Subcutaneous abdominal adipose tissue (tissue), 5 donors: Measurements from ENCODE around the gene PSMG4.

Experiments
- H3K27ac ChIP-seq: one replicate; pipeline ENCODE4 v1.7.0; 2013; ENCODE audit warnings: low read depth, mild to moderate bottlenecking, inconsistent platforms, low read length, moderate library complexity
- H3K27me3 ChIP-seq, 5 donors: one replicate each; pipeline ENCODE4 v1.7.0; 2013; ENCODE audit warnings: low read length in 5 of 5, inconsistent platforms in 1 of 5; ENCODE audit not compliant: control insufficient read depth in 5 of 5, insufficient read depth in 4 of 5
- H3K36me3 ChIP-seq, 5 donors: one replicate each; pipeline ENCODE4 v1.7.0; 2013; ENCODE audit warnings: low read length in 5 of 5; ENCODE audit not compliant: control insufficient read depth in 5 of 5, insufficient read depth in 5 of 5
- H3K4me1 ChIP-seq, 5 donors: one replicate each; pipeline ENCODE4 v1.7.0; 2013; ENCODE audit warnings: low read length in 5 of 5, mild to moderate bottlenecking in 3 of 5, moderate library complexity in 1 of 5; ENCODE audit not compliant: control insufficient read depth in 5 of 5, insufficient read depth in 5 of 5
- H3K4me3 ChIP-seq, 5 donors: one replicate each; pipeline ENCODE4 v1.7.0; 2013; ENCODE audit warnings: low read length in 5 of 5, low read depth in 1 of 5
- H3K9ac ChIP-seq, 5 donors: one replicate each; pipeline ENCODE4 v1.7.0; 2013; ENCODE audit warnings: low read length in 5 of 5, mild to moderate bottlenecking in 4 of 5, moderate library complexity in 3 of 5
- H3K9me3 ChIP-seq, 5 donors: one replicate each; pipeline ENCODE4 v1.7.0; 2013; ENCODE audit warnings: low read length in 5 of 5; ENCODE audit not compliant: control insufficient read depth in 5 of 5
- donor health status: healthy.
- donor health status: healthy.
- donor health status: healthy.
- donor health status: healthy.
- donor health status: healthy.

Gene PSMG4

GRCh38 chr6:3311826-3312225 lies 53.1 kb downstream of the PSMG4 start:
- no peak overlapping the region for H3K9ac ChIP-seq
- H3K4me1 ChIP-seq = peaks cover 0 to 9% (median 0%) of the 10 kb centered on the region in 5 donors
- H3K9me3 ChIP-seq = no peaks in the 10 kb centered on the region
- no peaks in the 10 kb centered on the region for H3K27me3 ChIP-seq
- no peak overlapping the region for H3K27ac ChIP-seq
- no peak overlapping the region for H3K4me3 ChIP-seq
- H3K36me3 ChIP-seq = peaks cover 0 to 16% (median 7%) of the 10 kb centered on the region in 5 donors

- peaks cover 0 to 15% (median 0%) of the 10 kb centered on the region in 5 donors for H3K36me3 ChIP-seq
- no peak overlapping the region for H3K4me3 ChIP-seq
- peaks cover 0 to 9% (median under 1%) of the 10 kb centered on the region in 5 donors for H3K4me1 ChIP-seq
- no peak overlapping the region for H3K9ac ChIP-seq
- H3K27ac ChIP-seq = no peak overlapping the region
- no peaks in the 10 kb centered on the region for H3K9me3 ChIP-seq
- H3K27me3 ChIP-seq = no peaks in the 10 kb centered on the region
Measured at GRCh38 chr6:3312604-3313231, 54.0 kb downstream of the PSMG4 start.

GRCh38 chr6:3314176-3314575 lies 55.4 kb downstream of the PSMG4 start:
- H3K4me3 ChIP-seq = no peak overlapping the region
- H3K27me3 ChIP-seq = no peaks in the 10 kb centered on the region
- peaks cover 0 to 15% (median 0%) of the 10 kb centered on the region in 5 donors for H3K36me3 ChIP-seq
- no peaks in the 10 kb centered on the region for H3K9me3 ChIP-seq
- no peak overlapping the region for H3K9ac ChIP-seq
- H3K4me1 ChIP-seq = peaks cover 0 to 16% (median 3%) of the 10 kb centered on the region in 5 donors
- H3K27ac ChIP-seq = no peak overlapping the region

GRCh38 chr6:3314621-3315467 lies 56.1 kb downstream of the PSMG4 start:
- Histone ChIP-seq H3K36me3 (peaks cover 0 to 17% (median 4%) of the 10 kb centered on the region in 5 donors), H3K4me1 (peaks cover 0 to 16% (median 3%) of the 10 kb centered on the region in 5 donors), H3K9ac (no peak overlapping the region), H3K4me3 (no peak overlapping the region), H3K27ac (no peak overlapping the region), H3K9me3 (no peaks in the 10 kb centered on the region), H3K27me3 (no peaks in the 10 kb centered on the region)

- H3K9me3 ChIP-seq = no peaks in the 10 kb centered on the region
- H3K9ac ChIP-seq = no peak overlapping the region
- H3K27ac ChIP-seq = no peak overlapping the region
- no peak overlapping the region for H3K4me3 ChIP-seq
- peaks cover 0 to 16% (median 3%) of the 10 kb centered on the region in 5 donors for H3K4me1 ChIP-seq
- no peaks in the 10 kb centered on the region for H3K27me3 ChIP-seq
- H3K36me3 ChIP-seq = peaks cover 0 to 22% (median 5%) of the 10 kb centered on the region in 5 donors
Measured at GRCh38 chr6:3315841-3316240, 57.1 kb downstream of the PSMG4 start.

- Histone ChIP-seq H3K4me3 (no peak overlapping the region), H3K9me3 (no peaks in the 10 kb centered on the region), H3K27me3 (no peaks in the 10 kb centered on the region), H3K27ac (no peak overlapping the region), H3K4me1 (peaks cover 0 to 16% (median 3%) of the 10 kb centered on the region in 5 donors), H3K36me3 (peaks cover 0 to 22% (median 5%) of the 10 kb centered on the region in 5 donors), H3K9ac (no peak overlapping the region)
Measured at GRCh38 chr6:3316331-3316730, 57.6 kb downstream of the PSMG4 start.

GRCh38 chr6:3316818-3317217 lies 58.1 kb downstream of the PSMG4 start:
- Histone ChIP-seq H3K4me3 (no peak overlapping the region), H3K9ac (no peak overlapping the region), H3K27ac (no peak overlapping the region), H3K4me1 (peaks cover 0 to 19% (median 3%) of the 10 kb centered on the region in 5 donors), H3K9me3 (no peaks in the 10 kb centered on the region), H3K27me3 (no peaks in the 10 kb centered on the region), H3K36me3 (peaks cover 0 to 22% (median 5%) of the 10 kb centered on the region in 5 donors)
